ENCODE results near the gene RPLP2. TPM values are rescaled to one million over a fixed set of nuclear protein-coding genes. Genes with fewer than 3 reads are reported as not detected.
A peak's percentile ranks its signal among the peaks of the same experiment; 100 is the strongest.

RPLP2 gene
- total and polyA plus RNA-seq, 4 donors: 441 to 2,648 (median 1,513) TPM

- Histone ChIP-seq H3K36me3 (ENCODE audit: control insufficient read depth in 4 of 4, insufficient read depth in 4 of 4, low read length in 4 of 4) (peaks cover 4 to 46% (median 18%) of the 10 kb centered on the region in 4 donors), H3K9me3 (ENCODE audit: control insufficient read depth in 4 of 4, insufficient read depth in 3 of 4, low read length in 3 of 4) (no peaks in the 10 kb centered on the region), H3K4me3 (no peak overlapping the region), H3K27ac (ENCODE audit: low read depth in 1 of 2, low read length in 1 of 2) (peak overlapping the region in 1 of 2 donors; percentile 11), H3K27me3 (ENCODE audit: control insufficient read depth in 3 of 3, insufficient read depth in 3 of 3, low read length in 2 of 3) (no peaks in the 10 kb centered on the region), H3K9ac (ENCODE audit: insufficient read depth in 1 of 2, low read length in 2 of 2) (no peak overlapping the region), H3K4me1 (ENCODE audit: control insufficient read depth in 5 of 5, insufficient read depth in 5 of 5, low read length in 5 of 5) (peaks cover 6 to 29% (median 15%) of the 10 kb centered on the region in 5 donors)
- 80 to 87% methylated on average over 25 of the region's 25 CpGs for WGBS, 2 donors
- DNase-seq (no peak), ATAC-seq (ENCODE audit: insufficient read depth, low FRiP score) (no peak)
- no peak for TF ChIP-seq CTCF (IDR thresholded peaks at IDR 0.05; ENCODE audit: control extremely low read depth, extremely low read depth)
Observed at GRCh38 chr11:839875-840617, 30.3 kb downstream of the RPLP2 start.

GRCh38 chr11:841981-842369 is 32.2 kb downstream of the RPLP2 start:
- Histone ChIP-seq H3K4me3 (peak overlapping the region; percentile 70), H3K27me3 (ENCODE audit: control insufficient read depth in 3 of 3, insufficient read depth in 3 of 3, low read length in 2 of 3) (no peaks in the 10 kb centered on the region), H3K9ac (ENCODE audit: insufficient read depth in 1 of 2, low read length in 2 of 2) (no peak overlapping the region), H3K9me3 (ENCODE audit: control insufficient read depth in 4 of 4, insufficient read depth in 3 of 4, low read length in 3 of 4) (no peaks in the 10 kb centered on the region), H3K36me3 (ENCODE audit: control insufficient read depth in 4 of 4, insufficient read depth in 4 of 4, low read length in 4 of 4) (peaks cover 3 to 38% (median 13%) of the 10 kb centered on the region in 4 donors), H3K4me1 (ENCODE audit: control insufficient read depth in 5 of 5, insufficient read depth in 5 of 5, low read length in 5 of 5) (peaks cover 6 to 42% (median 33%) of the 10 kb centered on the region in 5 donors), H3K27ac (ENCODE audit: low read depth in 1 of 2, low read length in 1 of 2) (peak overlapping the region; percentile 95 to 97)
- ATAC-seq (ENCODE audit: insufficient read depth, low FRiP score) (no peak), DNase-seq (no peak)
- TF ChIP-seq CTCF (IDR thresholded peaks at IDR 0.05; ENCODE audit: control extremely low read depth, extremely low read depth): no peak
- WGBS, 2 donors: 1 to 2% methylated on average over 27 of the region's 27 CpGs

- Histone ChIP-seq H3K9me3 (ENCODE audit: control insufficient read depth in 4 of 4, insufficient read depth in 3 of 4, low read length in 3 of 4) (no peaks in the 10 kb centered on the region), H3K27ac (ENCODE audit: low read depth in 1 of 2, low read length in 1 of 2) (peak within 1 kb of the TSS; percentile 95 to 97), H3K36me3 (ENCODE audit: control insufficient read depth in 4 of 4, insufficient read depth in 4 of 4, low read length in 4 of 4) (peaks cover 3 to 35% (median 10%) of the 10 kb centered on the region in 4 donors), H3K9ac (ENCODE audit: insufficient read depth in 1 of 2, low read length in 2 of 2) (no peak within 1 kb of the TSS), H3K4me3 (peak within 1 kb of the TSS; percentile 70), H3K27me3 (ENCODE audit: control insufficient read depth in 3 of 3, insufficient read depth in 3 of 3, low read length in 2 of 3) (no peaks in the 10 kb centered on the region), H3K4me1 (ENCODE audit: control insufficient read depth in 5 of 5, insufficient read depth in 5 of 5, low read length in 5 of 5) (peaks cover 6 to 42% (median 33%) of the 10 kb centered on the region in 5 donors)
- DNase-seq: peak; percentile 89 to 93 (median 89)
- ATAC-seq (ENCODE audit: insufficient read depth, low FRiP score): peak; percentile 75
- no peak for TF ChIP-seq CTCF (IDR thresholded peaks at IDR 0.05; ENCODE audit: control extremely low read depth, extremely low read depth)
- 0 to 1% methylated on average over 66 to 87 of the region's 87 CpGs for WGBS, 2 donors
Observed at GRCh38 chr11:842370-843002, 32.7 kb downstream of the RPLP2 start, which contains the start of the genes POLR2L and TSPAN4. POLR2L (minus strand) TSS chr11:842529; CDS start chr11:842508, 21 bp downstream. TSPAN4 (plus strand) TSS chr11:842852; CDS start chr11:850305, 7,453 bp downstream.

All from lung (tissue), 12 donors.